MV-4-11 (cell line): Measurements from ENCODE around the gene DGLUCY.
"Not testable (repeated sequence)": the region's sequence is repeated elsewhere in the genome, so short reads cannot be mapped to it uniquely, and the experiment has no call there.

ENCODE experiments used
- DNase-seq: peaks from one replicate; lab custom pipeline; 2025; lab: John Stamatoyannopoulos, UW

DGLUCY gene

GRCh38 chr14:91214306-91214705, 100.4 kb downstream of the DGLUCY start:
- no peak for DNase-seq

GRCh38 chr14:91215381-91215780, 101.5 kb downstream of the DGLUCY start:
- DNase-seq, result no peak

- no peak for DNase-seq
Measured at GRCh38 chr14:91216731-91217226, 102.9 kb downstream of the DGLUCY start.

- DNase-seq, result no peak
Measured at GRCh38 chr14:91218014-91218413, 104.1 kb downstream of the DGLUCY start.

- DNase-seq, result no peak
Measured at GRCh38 chr14:91219517-91220389, 105.9 kb downstream of the DGLUCY start.

GRCh38 chr14:91220581-91221000, 106.7 kb downstream of the DGLUCY start:
- no peak for DNase-seq

- DNase-seq, result no peak
Measured at GRCh38 chr14:91221270-91221669, 107.4 kb downstream of the DGLUCY start.

GRCh38 chr14:91223028-91223783, 109.3 kb downstream of the DGLUCY start:
- DNase-seq, result no peak

- no peak for DNase-seq
Measured at GRCh38 chr14:91225025-91225424, 111.2 kb downstream of the DGLUCY start.

GRCh38 chr14:91226360-91226759, 112.5 kb downstream of the DGLUCY start:
- not testable (repeated sequence) for DNase-seq

GRCh38 chr14:91227183-91227628, 113.3 kb downstream of the DGLUCY start:
- peak; percentile 89 for DNase-seq

GRCh38 chr14:91228112-91229004, 114.5 kb downstream of the DGLUCY start:
- DNase-seq, result peak; percentile 42

GRCh38 chr14:91229005-91229382, 115.1 kb downstream of the DGLUCY start:
- no peak for DNase-seq

- peak; percentile 92 for DNase-seq
Measured at GRCh38 chr14:91229743-91230200, 115.9 kb downstream of the DGLUCY start.

- no peak for DNase-seq
Measured at GRCh38 chr14:91230397-91231035, 116.6 kb downstream of the DGLUCY start.

- DNase-seq, result peak; percentile 4
Measured at GRCh38 chr14:91231446-91231845, 117.6 kb downstream of the DGLUCY start.

- DNase-seq, result peak; percentile 63
Measured at GRCh38 chr14:91232052-91232451, 118.2 kb downstream of the DGLUCY start.

- peak; percentile 7 for DNase-seq
Measured at GRCh38 chr14:91232603-91233002, 118.7 kb downstream of the DGLUCY start.

GRCh38 chr14:91233936-91234790, 120.3 kb downstream of the DGLUCY start:
- DNase-seq, result no peak

GRCh38 chr14:91234791-91235114, 120.9 kb downstream of the DGLUCY start:
- no peak for DNase-seq
